ENCODE measurements around the gene SRP68. TPM values are rescaled to one million over a fixed set of nuclear protein-coding genes. Genes with fewer than 3 reads are reported as not detected.

SRP68 gene
- total and polyA plus RNA-seq, 2 donors = 34.7 to 54.8 TPM

DNA sequence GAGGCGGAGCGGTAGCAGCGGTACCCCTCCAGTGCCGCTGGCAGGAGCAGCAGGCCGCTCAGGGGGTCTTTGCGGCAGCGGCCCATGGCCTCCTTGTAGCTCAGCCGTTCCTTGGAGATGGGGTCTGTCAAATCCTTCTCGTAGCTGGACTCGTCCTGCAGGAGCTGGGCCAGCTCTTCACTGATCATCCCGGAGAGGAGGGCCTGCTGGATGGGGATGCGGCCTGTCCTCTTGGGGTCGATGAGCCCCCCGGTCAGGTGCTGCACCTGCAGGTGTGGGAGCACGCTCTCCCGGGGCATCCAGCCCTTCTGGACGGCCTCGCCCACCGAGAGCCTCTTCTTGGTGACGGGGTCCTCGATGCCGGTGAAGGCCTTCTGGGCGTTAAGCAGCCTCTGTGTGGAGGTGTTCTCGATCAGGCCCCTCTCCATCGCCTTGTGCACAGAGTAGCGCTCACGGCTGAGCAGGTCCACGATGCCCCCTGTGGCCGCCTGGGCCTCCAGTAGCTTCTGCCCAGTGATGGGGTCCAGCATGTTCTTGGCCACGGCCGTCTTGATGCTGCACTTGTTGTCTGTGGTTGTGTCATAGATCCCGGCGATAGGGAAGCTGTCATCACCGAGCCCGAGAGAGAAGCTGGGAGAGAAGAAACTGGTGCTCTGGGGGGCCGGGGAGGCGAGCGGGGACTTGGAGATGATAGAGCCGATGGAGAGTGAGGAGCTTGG, 65.0 kb downstream of the SRP68 start:
- H3K4me3 ChIP-seq (ENCODE audit: low read depth, low read length) = no peak overlapping the region
- DNase-seq (ENCODE audit: extremely low spot score) = no peak
- no peaks in the 10 kb centered on the region for H3K36me3 ChIP-seq (ENCODE audit: insufficient read depth)
- no peak overlapping the region for H3K27ac ChIP-seq (ENCODE audit: low read depth)
- WGBS = 91% methylated on average over 39 of the region's 39 CpGs
- no peaks in the 10 kb centered on the region for H3K4me1 ChIP-seq (ENCODE audit: insufficient read depth)

DNA sequence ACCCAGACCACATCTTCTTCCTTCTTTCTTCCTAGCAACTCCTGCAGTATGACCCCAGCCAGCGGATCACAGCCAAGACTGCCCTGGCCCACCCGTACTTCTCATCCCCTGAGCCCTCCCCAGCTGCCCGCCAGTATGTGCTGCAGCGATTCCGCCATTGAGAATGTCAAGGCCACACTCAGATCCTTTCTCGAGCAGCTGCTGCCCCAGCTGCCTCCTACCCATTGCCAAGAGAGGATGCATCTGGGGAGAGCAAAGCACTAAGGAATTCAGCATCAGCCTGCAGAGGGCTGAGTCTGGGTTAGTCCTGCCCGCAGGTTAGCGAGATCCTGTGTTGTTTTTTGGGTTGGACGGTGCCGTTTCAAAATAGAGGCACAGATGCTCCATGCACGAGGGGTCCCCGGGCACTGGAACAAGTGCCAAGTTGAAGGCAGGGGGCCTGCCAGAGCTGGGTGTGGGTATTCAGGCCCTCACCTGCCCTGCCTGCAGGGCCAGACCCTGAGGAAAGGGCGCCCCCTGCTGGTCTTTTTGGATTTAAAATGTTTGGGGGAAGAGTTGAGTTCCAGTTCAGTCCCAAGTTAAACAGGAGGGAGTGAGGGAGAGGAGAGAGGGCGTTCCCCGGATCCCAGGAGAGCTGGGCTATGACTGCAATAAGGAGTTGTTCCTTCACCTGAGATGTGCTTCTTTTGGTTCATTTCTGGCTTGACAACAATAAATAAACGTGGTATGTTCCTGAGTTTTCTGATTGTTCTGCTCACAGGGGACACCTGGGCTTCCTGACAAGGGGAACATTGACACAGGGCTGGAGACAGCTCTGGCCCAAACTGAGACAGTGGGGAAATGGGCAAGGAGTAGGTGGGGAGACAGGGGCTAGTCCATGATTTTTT, 66.8 kb downstream of the SRP68 start:
- Histone ChIP-seq H3K4me3 (ENCODE audit: low read depth, low read length) (no peak overlapping the region), H3K36me3 (ENCODE audit: insufficient read depth) (no peaks in the 10 kb centered on the region), H3K4me1 (ENCODE audit: insufficient read depth) (no peaks in the 10 kb centered on the region), H3K27ac (ENCODE audit: low read depth) (no peak overlapping the region)
- DNase-seq (ENCODE audit: extremely low spot score) = no peak
- WGBS = 45% methylated on average over 16 of the region's 16 CpGs

DNA sequence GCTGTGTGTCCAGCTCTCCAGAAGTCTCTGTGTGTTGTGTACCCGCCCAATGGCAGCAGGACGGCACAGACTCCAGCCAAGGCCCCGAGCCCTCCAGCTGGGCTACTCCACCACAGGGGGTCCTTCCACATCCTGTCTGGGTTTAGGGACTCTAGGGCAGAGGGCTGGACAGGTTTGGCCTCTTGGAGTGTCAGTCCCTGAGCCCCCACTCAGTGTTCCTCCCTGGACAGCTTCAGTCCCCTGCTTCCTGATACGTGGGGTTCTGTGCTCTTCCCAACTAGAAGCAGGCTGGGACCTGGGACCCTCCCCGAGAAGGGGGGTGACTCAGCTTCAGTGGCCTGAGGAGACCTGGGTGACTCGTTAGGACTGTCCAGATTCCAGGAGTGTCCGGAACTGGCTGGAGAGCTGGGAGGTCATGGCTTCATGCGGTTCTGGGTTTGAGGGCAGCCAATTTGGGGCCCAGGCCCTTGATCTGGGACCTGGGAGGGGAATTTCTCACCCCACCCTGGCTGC, 67.5 kb downstream of the SRP68 start:
- Histone ChIP-seq H3K4me1 (ENCODE audit: insufficient read depth) (no peaks in the 10 kb centered on the region), H3K27ac (ENCODE audit: low read depth) (no peak overlapping the region), H3K36me3 (ENCODE audit: insufficient read depth) (no peaks in the 10 kb centered on the region), H3K4me3 (ENCODE audit: low read depth, low read length) (no peak overlapping the region)
- DNase-seq (ENCODE audit: extremely low spot score) = no peak
- WGBS = 68% methylated on average over 8 of the region's 8 CpGs

DNA sequence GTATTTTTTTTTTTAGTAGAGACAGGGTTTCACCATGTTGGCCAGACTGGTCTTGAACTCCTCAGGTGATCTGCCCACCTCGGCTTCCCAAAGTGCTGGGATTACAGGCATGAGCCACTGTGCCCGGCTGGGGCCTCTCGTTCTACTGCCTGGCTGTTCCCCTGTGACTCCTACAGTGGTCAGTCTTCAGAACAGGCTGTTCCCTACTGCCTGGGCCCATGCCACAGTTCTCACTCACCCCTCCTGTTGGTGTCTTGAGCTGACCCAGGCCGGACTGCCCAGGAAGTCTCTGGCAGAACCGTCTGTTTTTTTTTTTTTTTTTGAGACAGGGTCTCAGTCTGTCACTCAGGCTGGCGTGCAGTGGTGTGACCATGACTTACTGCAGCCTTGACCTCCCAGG, 68.4 kb downstream of the SRP68 start:
- WGBS = 83% methylated on average over 6 of the region's 6 CpGs
- Histone ChIP-seq H3K4me3 (ENCODE audit: low read depth, low read length) (no peak overlapping the region), H3K27ac (ENCODE audit: low read depth) (no peak overlapping the region), H3K4me1 (ENCODE audit: insufficient read depth) (no peaks in the 10 kb centered on the region), H3K36me3 (ENCODE audit: insufficient read depth) (no peaks in the 10 kb centered on the region)
- DNase-seq (ENCODE audit: extremely low spot score) = no peak

DNA sequence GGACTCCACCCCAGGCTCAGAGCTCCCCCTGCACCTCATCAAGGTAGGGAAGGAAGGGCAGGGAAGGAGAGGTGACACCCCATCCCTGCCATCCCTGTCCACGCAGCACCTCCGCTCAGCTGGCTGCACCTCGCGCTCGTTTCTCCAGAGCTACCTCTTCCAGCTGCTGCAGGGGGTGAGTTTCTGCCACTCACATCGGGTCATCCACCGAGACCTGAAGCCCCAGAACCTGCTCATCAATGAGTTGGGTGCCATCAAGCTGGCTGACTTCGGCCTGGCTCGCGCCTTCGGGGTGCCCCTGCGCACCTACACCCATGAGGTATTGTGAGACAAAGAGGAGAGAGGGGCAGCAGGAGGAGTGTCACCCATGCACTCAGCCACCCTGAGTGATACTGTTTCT, 70.2 kb downstream of the SRP68 start:
- H3K36me3 ChIP-seq (ENCODE audit: insufficient read depth) = no peaks in the 10 kb centered on the region
- no peak overlapping the region for H3K4me3 ChIP-seq (ENCODE audit: low read depth, low read length)
- WGBS = 96% methylated on average over 12 of the region's 12 CpGs
- H3K4me1 ChIP-seq (ENCODE audit: insufficient read depth) = no peaks in the 10 kb centered on the region
- no peak for DNase-seq (ENCODE audit: extremely low spot score)
- no peak overlapping the region for H3K27ac ChIP-seq (ENCODE audit: low read depth)

DNA sequence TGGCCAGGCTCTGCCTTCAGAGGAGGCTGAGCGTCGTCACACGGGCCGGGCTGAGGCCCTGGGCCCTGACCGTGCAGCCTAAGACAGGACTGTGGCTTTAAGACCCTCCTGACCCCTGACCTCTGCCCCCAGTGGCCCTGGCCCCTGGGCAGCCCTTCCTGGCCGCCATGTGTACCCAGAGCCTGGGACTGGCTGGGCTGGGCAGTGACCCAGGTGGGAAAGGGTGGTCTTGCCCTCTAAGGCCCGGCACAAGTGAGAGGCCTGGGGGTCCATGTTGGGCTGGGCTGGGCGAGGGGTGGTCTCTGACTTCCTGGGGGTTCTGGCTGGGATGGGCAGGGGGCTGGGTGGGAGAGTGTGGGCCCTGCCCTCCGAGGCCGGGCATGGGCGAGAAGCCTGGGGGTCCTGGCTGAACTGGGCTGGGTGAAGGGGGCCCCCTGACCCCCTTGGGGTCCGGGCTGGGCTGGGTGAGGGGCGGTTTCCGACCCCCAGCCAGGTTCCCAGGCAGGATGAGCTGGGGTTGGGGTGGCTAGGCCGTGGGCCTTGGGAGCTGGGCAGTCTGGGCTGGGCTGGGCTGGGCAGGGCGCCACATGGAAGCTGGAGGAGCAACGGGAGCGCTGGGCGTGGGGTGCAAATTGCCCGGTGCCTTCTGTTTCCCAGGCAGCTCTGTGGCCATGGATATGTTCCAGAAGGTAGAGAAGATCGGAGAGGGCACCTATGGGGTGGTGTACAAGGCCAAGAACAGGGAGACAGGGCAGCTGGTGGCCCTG, 71.4 kb downstream of the SRP68 start, which contains the start of gene CDK3:
CDK3 (plus strand) TSS at position 101 of the 767 bp plus-strand sequence; CDS start at position 672, 571 bp downstream.
- peak within 1 kb of the TSS; percentile 27 for H3K27ac ChIP-seq (ENCODE audit: low read depth)
- no peaks in the 10 kb centered on the region for H3K4me1 ChIP-seq (ENCODE audit: insufficient read depth)
- DNase-seq (ENCODE audit: extremely low spot score) = no peak
- no peaks in the 10 kb centered on the region for H3K36me3 ChIP-seq (ENCODE audit: insufficient read depth)
- 87% methylated on average over 21 of the region's 21 CpGs for WGBS
- H3K4me3 ChIP-seq (ENCODE audit: low read depth, low read length) = no peak within 1 kb of the TSS

DNA sequence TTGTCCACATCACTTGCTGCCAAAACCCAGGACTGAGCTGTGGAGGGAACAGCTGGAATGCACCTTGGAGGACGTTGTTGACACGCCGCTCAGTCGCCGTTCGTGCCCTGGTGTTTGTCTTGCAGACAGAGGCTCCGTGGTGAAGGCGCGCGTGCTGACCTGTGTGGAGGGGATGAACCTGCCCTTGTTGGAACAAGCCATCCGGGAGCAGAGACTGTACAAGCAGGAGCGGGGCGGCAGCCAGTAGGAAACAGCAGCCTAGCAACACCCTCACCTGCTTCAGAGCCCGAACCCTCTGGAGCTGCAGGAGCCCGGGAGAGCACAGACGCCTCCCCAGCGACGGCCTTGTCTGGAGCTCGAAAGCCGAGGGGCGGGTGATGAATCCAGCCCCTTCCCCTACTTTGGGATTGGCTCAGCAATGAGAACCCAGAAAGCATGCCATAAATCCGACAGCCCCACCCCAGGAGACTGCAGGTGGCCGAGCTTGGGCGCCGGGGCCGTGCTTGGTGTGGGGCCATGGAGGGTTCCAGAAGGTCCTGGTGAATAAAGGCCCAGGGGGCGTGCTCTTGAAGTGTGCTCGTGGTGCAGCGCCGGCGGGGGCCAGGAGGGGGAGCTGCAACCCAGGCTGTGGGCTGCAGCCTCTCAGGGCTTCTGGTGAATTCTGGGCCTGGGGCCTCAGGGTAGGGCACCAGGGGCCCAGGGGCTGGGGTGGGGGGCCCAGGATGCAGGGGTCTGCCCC, 72.1 kb downstream of the SRP68 start:
- Histone ChIP-seq H3K4me1 (ENCODE audit: insufficient read depth) (no peaks in the 10 kb centered on the region), H3K36me3 (ENCODE audit: insufficient read depth) (no peaks in the 10 kb centered on the region), H3K4me3 (ENCODE audit: low read depth, low read length) (no peak overlapping the region), H3K27ac (ENCODE audit: low read depth) (peak overlapping the region; percentile 16)
- WGBS = 70% methylated on average over 31 of the region's 31 CpGs
- DNase-seq (ENCODE audit: extremely low spot score) = no peak

DNA sequence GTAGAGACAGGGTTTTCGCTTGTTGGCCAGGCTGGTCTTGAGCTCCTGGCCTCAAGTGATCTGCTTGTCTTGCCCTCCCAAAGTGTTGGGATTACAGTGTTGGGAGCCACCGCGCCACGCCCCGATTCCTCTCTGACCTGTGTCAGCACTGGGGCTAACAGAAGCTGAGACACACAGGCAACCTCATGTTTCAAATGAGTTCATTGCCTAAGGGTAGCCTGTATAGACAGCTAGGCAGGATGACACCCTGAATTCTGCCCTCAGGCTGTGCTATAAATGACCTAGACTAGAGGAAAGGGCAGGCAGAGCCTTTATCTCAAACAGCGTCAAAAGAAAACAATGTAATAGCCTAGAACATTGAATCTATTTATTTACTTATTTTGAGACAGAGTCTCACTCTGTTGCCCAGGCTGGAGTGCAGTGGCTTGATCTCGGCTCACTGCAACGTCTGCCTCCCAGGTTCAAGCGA, 74.0 kb downstream of the SRP68 start:
- H3K36me3 ChIP-seq (ENCODE audit: insufficient read depth) = no peaks in the 10 kb centered on the region
- DNase-seq (ENCODE audit: extremely low spot score) = no peak
- 92% methylated on average over 9 of the region's 9 CpGs for WGBS

DNA sequence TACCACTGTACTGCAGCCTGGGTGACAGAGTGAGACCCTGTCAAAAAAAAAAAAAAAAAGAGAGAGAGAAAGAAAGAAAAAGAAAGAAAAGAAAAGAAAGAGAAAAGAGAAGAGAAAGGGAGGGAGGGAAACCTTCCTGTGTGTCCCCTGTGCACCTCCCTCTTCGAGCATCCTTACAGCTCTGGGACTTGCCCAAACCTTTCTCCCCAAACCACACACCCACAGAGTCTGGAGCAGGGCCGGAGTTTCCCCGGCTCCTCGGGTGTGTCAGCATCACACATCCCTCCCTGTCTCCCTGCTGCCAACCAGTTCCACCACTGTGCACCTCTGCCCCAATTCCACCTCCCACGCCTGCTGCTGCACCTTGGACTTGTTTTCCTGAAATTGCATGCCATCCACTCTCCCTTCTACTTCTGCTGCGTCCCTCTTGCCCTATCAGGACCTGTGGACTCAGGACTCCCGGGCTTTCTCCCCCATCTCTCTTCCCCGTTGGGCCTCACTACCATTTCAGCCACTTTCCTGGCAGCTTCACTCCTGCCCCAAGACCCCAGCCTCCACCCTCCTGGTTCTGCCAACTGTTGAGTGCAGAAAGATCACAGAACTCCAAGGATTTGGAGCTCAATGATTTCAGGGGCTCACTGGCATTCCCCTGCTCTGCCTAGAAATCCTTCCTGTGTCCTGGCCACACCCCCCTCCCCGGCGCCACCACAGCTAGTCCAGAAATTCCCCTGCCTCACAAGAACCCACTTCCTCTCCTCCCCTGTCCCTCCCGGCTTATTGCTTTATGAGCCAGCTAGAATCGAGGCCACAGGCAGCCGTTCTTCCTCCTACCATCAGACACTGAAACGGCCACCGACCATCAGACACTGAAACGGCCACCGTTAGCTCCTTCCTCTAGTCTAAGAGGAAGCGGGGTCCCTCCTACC, 75.4 kb downstream of the SRP68 start:
- DNase-seq (ENCODE audit: extremely low spot score) = no peak
- WGBS = 33% methylated on average over 18 of the region's 18 CpGs
- peak overlapping the region; percentile 80 for H3K27ac ChIP-seq (ENCODE audit: low read depth)
- H3K36me3 ChIP-seq (ENCODE audit: insufficient read depth) = no peaks in the 10 kb centered on the region
- no peak overlapping the region for H3K4me3 ChIP-seq (ENCODE audit: low read depth, low read length)
- no peaks in the 10 kb centered on the region for H3K4me1 ChIP-seq (ENCODE audit: insufficient read depth)

More for the DNA sequence above, 74.0 kb downstream of the SRP68 start:
- H3K4me1 ChIP-seq (ENCODE audit: insufficient read depth) = no peaks in the 10 kb centered on the region
- H3K27ac ChIP-seq (ENCODE audit: low read depth) = no peak overlapping the region
- H3K4me3 ChIP-seq (ENCODE audit: low read depth, low read length) = no peak overlapping the region

DNA sequence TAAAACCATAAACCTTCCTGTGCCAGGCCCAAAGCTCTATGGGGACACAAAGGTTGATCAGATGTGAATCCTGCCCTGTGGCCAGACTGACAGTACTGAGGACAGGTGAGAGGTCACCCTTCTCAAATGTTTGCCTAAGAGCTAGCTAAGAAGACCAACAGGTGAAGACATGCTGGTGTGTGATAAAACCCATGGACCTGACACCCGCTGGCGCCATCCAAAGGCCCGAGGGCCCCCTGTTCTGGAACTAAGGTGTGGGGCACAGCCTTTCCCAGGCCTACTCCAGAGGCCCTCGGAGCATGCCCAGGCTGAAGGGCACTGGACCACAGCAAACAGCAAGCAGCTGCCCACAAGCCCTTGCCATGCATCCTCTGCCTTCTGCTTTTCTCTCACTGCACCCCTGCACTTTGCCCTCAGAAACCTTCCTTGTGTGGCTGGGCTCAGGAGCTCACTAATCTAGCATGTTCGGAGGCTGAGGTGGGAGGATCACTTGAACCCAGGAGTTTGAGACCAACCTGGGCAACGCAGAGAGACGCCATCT, 76.9 kb downstream of the SRP68 start:
- 95% methylated on average over 7 of the region's 7 CpGs for WGBS
- H3K36me3 ChIP-seq (ENCODE audit: insufficient read depth) = no peaks in the 10 kb centered on the region
- H3K4me3 ChIP-seq (ENCODE audit: low read depth, low read length) = no peak overlapping the region
- DNase-seq (ENCODE audit: extremely low spot score) = no peak
- H3K4me1 ChIP-seq (ENCODE audit: insufficient read depth) = no peaks in the 10 kb centered on the region
- H3K27ac ChIP-seq (ENCODE audit: low read depth) = no peak overlapping the region

DNA sequence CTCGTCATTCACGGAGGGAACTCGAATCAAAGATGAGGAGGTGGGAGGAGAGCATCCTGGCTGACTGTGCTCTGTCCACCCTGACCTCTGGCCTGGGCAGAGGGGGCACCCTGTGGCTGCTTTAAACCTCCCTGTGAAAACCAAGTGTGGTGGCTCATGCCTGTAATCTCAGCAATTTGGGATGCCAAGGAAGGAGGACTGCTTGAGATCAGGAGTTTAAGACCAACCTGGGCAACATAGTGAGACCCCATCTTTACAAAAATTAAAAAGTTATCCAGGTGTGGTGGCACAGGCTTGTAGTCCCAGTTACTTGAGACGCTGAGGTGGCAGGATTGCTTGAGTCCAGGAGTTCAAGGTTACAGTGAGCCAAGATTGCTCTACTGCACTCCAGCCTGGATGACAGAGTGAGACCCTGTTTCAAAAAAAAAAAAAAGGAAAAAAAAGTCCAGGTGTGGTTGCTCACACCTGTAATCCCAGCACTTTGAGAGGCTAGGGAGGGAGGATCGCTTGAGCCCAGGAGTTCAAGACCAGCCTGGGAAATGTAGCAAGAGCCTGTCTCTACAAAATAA, 77.4 kb downstream of the SRP68 start:
- Histone ChIP-seq H3K4me1 (ENCODE audit: insufficient read depth) (no peaks in the 10 kb centered on the region), H3K27ac (ENCODE audit: low read depth) (no peak overlapping the region), H3K36me3 (ENCODE audit: insufficient read depth) (no peaks in the 10 kb centered on the region), H3K4me3 (ENCODE audit: low read depth, low read length) (no peak overlapping the region)
- WGBS = 94% methylated on average over 5 of the region's 5 CpGs
- DNase-seq (ENCODE audit: extremely low spot score) = no peak
